Stimulated activated CD4-positive, alpha-beta T cell treated with anti-CD3 and anti-CD28 coated beads, Interleukin-12 subunit alpha, Interleukin-12 subunit beta, amount 100 ng/mL, for 48 hours (primary cell): ENCODE measurements around the gene PRKRIP1.
A peak's percentile ranks its signal among the peaks of the same experiment; 100 is the strongest.
"Not testable (repeated sequence)": the region's sequence is repeated elsewhere in the genome, so short reads cannot be mapped to it uniquely, and the experiment has no call there.

Experiments used
- DNase-seq, 3 donors: peaks; one replicate each; pipeline ENCODE4 v3.0.0-alpha.2; 2020; ENCODE audit warnings: low read depth in 2 of 3, low spot score in 1 of 3

PRKRIP1 gene

DNA sequence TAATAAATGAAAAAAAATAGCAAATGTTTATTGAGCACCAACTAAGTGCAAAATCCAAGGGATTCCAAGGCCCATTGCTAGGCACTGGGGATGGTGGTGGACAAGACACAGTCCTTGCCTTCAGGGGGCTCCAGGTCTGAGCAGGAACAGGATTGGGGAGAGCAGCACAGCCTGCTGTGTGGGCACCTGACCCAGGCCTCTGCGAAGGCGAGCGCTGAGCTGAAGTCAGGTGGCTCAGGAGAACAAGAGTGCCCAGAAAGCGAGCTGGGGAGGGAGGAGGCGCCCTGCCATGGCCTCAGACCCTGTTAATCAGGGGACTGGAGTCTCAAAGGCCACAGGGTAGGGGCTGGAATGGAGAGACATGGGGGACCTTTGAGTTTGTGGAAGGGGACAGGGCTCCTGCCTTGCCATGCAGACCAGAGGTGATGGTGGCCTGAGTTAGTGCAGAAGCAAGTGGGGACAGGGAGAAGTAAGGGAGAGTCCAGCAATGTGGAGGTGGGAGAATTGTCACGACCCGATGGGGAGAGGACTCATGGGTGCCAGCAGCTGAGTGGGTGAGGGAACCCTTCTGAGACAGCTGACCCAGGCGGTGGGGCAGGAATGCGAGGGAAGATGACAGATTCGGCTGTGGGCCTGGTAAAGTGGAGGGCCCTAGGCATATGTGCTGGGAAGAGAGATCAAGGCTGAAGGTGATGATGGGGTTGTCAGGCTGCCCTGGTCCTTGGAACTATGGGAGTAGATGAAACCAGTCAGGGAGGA is 33.2 kb downstream of the PRKRIP1 start:
- no peak for DNase-seq

DNA sequence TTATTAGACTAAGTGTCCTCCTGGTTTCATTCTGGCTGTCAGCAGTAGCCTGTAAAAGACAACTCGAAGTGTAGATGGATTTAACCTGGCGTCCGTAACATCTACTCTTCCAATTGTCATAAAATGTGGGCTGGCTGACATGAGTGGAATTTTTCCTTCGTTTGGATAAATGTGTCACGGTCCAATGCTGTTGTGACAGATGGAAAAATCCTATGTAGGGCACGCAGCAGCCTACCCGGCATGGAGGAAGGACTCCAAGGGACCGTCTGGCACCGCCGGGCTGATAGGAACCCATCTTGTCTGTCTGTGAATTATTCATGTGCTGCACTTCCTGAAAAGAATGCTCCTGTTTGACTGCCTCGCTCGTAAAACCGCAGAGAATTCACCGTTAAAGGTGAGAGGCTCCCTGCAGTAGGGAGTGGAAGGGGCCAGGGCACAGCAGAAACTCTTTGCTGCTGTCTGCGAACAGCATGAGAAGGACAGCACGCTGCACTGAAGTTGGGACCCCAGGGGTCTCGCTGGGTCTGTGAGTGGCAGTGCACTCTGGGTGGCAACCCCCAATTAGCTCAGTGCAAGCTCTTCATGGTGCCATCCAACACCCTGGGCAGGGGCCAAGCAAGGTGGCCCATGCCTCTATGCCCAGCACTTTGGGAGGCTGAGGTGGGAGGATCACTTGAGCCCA is 35.6 kb downstream of the PRKRIP1 start:
- DNase-seq, result peak in 2 of 3 donors; percentile 29 to 37

- no peak for DNase-seq
Observed at GRCh38 chr7:102432442-102433218, 36.5 kb downstream of the PRKRIP1 start.

DNA sequence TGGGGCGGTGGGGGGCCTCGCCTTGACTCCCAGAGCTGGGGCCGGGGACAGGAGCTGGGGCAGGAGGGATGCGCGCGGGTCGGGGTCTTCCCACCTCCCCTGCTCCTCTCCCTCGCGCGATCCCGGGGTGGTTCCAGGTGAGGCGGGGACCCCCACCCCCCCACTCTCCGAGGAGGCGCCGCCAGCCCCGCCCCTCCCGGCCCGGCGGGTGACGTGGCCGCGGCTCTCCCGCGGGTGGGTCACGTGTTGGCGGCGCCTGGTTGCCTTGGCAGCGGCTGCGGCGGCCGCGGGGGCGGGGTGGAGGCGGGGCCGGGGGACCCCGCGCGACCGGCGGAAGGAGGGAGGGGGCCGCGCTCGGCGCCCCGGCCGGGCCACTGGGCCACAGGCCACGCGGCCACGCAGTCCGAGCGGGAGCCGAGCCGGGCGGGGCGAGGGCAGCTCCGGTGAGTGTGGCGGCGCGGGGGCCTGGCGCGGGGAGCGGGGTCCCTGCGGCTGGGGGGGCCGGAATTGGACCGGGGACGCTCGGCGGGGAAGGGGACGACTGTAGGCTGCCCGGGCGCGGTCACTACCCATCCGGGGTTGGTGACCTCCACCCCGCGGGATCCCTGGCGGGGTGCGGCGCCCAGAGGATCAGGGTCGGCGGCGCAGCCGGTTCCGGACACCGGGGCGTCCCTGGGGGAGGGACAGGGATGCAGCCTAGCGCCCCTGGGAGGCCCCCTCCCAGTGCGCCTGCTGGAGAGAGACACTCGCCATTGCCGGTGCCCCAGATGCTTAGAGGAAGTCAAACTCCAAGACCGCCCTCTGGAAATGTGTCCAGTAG is 37.3 kb downstream of the PRKRIP1 start, which contains the start of gene ORAI2:
TSS of gene ORAI2 (plus strand) at position 357 of the 820 bp plus-strand sequence. CDS start 5,382 bp downstream, outside the sequence.
- DNase-seq, result peak; percentile 62 to 81 (median 67)

DNA sequence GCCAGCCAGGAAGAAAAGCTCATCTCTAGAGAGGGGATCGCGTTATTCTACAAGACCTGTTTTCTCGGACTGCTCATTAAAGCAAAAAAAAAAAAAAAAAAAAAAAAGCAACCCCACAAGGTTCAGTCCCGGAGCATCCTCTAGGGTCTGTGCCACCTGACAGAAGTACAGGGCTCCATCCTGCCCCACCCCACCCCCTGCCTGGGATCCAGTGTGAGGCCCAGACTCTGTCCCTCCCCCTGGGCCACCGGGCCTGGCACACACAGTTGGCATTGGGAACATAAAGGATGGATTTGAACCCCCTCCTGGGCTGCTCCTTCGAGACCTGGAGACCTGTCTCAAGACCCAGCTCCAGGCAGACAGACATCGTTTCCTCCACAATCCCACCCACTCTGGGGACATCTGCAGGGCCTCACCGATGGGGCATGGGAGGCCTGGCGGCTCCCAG is 37.9 kb downstream of the PRKRIP1 start:
- DNase-seq, result no peak

DNA sequence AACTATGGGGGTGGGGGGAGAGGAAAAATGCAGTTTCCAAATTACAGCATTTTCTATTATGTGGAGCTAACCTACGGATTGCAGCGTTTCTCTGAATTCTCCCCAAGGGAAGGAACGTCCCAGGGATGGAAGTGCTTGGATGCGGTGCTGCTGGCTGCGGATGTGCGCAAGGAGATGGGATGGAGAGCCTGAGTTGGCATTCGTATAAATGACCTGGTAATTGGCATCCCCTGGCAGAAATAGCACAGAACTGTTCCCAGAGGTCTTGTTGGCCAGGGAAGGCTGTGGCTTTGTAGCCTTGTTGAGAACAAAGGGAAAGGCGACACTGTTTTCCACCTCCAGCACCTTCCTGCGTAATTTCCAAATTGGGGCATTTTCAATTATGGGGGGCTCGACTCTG is 40.0 kb downstream of the PRKRIP1 start:
- no peak for DNase-seq

DNA sequence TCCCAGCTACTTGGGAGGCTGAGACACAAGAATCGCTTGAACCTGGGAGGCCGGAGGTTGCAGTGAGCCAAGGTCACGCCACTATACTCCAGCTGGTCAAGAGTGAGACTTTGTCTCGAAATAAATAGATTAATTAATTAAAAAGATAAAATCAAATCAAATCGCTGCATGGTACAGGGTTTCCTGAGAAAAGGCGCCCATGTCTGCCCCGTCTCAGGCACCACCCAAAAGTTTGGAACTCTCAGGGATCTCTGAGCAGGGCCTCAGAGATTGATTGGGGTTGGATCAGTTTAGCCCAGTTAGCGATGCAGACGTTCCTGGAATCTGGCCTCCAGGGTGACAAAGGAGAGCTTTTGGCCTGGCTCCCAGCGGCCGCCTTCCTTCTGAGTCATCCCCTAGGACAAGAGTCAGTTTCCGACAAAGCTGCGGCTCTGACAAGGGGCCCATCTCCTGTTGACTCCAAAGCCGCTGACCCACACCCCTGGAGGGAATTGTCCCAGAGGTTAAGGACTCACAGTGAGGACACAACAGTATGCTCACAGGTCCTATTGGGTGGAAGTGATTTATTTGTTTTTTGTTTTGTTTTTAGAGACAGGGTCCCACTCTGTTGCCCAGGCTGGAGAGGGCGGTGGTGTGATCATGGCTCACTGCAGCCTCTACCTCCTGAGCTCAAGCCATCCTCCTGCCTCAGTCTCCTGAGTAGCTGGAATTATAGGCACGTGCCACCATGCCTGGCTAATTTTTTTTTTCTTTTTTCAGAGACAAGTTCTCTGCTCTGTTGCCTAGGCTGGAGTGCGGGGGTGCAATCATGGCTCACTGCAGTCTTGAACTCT is 44.0 kb downstream of the PRKRIP1 start:
- DNase-seq, result no peak

- no peak for DNase-seq
Observed at GRCh38 chr7:102444961-102445673, 49.0 kb downstream of the PRKRIP1 start.

DNA sequence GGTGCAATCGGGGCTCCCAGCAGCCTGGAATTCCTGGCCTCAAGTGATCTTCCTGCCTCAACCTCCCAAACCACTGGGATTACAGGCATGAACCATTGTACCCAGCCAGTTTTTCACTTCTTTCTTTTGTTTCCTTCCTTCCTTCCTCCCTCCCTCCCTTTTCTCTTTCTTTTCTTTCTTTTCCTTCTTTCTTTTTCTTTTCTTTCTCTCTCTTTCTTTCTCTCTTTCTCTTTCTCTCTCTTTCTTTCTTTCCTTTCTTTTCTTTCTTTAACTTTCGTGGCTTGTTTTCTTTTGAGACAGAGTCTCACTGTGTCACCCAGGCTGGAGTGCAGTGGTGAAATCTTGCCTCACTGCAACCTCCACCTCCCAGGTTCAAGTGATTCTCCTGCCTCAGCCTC is 49.5 kb downstream of the PRKRIP1 start:
- DNase-seq, result no peak

DNA sequence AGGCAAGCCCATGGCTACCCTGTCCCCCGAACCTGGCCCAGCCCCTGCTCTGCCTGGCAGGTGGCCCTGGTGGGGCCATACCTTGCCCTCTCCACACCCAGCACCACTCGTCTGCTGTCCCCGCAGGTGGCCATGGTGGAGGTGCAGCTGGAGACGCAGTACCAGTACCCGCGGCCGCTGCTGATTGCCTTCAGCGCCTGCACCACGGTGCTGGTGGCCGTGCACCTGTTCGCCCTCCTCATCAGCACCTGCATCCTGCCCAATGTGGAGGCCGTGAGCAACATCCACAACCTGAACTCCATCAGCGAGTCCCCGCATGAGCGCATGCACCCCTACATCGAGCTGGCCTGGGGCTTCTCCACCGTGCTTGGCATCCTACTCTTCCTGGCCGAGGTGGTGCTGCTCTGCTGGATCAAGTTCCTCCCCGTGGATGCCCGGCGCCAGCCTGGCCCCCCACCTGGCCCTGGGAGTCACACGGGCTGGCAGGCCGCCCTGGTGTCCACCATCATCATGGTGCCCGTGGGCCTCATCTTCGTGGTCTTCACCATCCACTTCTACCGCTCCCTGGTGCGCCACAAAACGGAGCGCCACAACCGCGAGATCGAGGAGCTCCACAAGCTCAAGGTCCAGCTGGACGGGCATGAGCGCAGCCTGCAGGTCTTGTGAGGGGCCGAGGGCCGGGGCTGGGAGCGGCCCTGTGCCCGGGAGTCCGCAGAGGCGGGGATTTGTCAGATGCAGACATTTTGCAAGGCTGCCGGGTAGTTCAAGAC is 50.4 kb downstream of the PRKRIP1 start:
- DNase-seq, result no peak

DNA sequence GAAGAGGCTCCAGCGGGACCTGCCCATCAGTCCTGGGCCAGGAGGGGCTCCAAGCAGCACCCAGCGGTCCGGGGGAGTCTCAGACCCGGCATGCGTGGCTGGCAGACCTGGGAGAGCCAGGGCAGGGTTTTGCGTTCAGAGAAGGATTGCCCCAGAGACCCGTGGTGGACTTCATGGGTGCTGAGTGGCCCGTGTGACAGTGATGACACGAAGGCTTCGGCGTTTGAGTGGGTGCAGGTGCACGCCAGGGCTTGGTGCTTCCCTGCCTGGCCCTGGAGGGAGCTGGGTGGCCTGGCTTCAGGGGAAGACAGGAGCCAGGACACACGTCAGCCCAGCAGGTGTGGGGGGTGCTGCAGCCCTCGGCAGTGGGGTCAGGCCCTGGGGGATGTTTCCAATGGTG is 51.1 kb downstream of the PRKRIP1 start:
- no peak for DNase-seq

GRCh38 chr7:102449136-102449535 is 53.0 kb downstream of the PRKRIP1 start:
- DNase-seq, result no peak

- peak in 1 of 3 donors; percentile 40 for DNase-seq
Observed at GRCh38 chr7:102450242-102450641, 54.1 kb downstream of the PRKRIP1 start.

DNA sequence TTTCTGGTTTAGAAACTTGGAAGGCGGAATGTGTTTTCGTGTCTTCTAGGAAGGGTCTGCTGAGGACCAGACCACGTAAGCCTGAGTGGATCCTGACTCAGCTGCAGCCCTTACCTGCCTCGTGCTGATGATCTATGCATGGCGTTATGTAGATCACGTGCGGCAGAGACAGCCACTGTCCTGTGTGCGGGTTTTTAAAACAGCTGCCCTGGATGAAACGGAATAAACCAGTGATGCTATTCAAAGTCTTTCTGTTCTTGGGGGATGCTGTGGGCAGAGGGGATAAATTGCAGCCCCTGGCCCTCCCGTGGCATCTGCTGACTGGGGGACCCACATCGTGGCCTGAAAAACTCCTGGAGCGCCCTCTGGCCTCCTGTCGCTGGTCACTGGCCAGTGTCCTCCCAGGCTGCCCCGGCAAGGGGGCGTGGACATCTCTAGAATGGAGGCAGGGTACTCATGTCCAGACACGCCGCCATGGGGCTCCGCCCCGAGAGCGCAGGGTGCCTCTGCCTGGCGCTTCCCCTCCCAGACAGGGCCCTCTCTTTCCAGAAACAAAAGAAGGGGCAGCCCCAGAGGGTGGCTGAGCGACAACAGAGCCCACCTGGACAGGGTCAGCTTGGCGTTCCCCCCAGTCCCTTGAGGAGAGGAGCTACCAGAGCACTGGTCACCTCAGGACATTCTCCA is 55.4 kb downstream of the PRKRIP1 start:
- DNase-seq, result no peak

- DNase-seq, result no peak
Observed at GRCh38 chr7:102452451-102452850, 56.3 kb downstream of the PRKRIP1 start.

DNA sequence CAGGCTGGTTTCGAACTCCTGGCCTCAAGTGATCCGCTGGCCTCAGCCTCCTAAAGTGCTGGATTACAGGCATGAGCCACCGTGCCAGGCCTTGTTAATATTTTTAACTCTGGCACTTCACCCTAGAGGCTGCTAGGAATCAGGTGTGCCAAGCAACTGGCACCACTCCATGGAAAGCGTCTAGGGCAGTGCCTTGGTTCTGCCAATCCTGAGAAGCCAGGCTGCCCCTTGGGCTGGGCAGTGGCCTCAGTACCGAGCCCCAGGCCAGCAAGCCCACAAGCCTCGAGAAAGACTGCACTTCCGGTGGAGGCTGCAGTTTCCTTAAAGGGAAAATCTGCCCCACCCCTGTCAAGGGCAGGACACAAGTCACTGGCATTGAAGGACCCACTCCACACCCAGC is 57.2 kb downstream of the PRKRIP1 start:
- DNase-seq, result no peak

DNA sequence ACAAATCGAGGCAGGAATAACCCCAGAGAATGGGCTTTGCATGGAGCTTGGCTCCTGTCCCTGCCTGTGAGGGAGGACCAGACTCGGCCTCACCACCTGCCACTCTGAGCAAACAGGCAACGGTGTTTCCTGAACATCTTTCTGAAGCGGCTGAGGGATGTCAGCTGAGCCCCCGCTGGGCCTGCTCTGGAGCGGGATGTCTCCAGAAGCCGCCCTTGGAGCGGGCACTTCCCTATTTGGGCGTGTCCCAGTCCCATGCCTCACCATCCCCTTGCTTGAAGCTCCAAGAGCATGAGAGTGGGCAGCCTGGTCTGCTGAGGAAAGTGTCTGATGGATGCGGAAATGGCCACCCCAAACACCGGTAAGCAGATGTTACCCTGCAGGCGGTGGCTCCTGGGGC is 58.3 kb downstream of the PRKRIP1 start:
- DNase-seq, result no peak

DNA sequence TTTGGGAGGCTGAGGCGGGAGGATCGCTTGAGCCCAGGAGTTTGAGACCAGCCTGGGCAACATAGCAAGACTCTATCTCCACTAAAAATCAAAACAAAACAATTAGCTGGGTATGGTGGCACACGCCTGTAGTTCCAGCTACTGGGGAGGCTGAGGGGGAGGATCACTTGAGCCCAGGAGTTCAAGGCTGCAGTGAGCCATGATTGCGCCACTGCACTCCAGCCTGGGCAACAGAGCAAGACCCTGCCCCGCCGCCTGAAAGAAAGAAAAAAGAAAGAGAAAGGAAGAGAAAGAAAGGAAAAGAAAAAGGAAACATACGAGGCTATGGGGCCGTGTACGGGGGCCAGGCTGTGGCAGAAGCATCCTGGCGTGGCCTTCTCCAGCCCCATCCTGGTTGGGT is 58.8 kb downstream of the PRKRIP1 start:
- DNase-seq, result not testable (repeated sequence)
